Erythroblast (primary cell): ENCODE measurements around the gene SLC2A13.

Experiments
- GATA1 ChIP-seq: IDR thresholded peaks from 2 replicates; pipeline ENCODE4 v1.6.1; 2011; ENCODE audit warnings: low read depth, mild to moderate bottlenecking, control low read depth, low read length, moderate library complexity
- POLR2A ChIP-seq: IDR thresholded peaks from 2 replicates; pipeline ENCODE4 v1.6.1; 2011; ENCODE audit warnings: mild to moderate bottlenecking, low read length

GRCh38 chr12:40020261-40020691 is 85.6 kb downstream of the SLC2A13 start:
- TF ChIP-seq POLR2A: no peak
- TF ChIP-seq GATA1: no peak
